ENCODE results near the gene CDYL2. TPM values are rescaled to one million over a fixed set of nuclear protein-coding genes. Genes with fewer than 3 reads are reported as not detected.
A peak's percentile ranks its signal among the peaks of the same experiment; 100 is the strongest.

The CDYL2 gene
- total RNA-seq, 2 donors from 2014 or later: 5.0 to 6.3 TPM

DNA sequence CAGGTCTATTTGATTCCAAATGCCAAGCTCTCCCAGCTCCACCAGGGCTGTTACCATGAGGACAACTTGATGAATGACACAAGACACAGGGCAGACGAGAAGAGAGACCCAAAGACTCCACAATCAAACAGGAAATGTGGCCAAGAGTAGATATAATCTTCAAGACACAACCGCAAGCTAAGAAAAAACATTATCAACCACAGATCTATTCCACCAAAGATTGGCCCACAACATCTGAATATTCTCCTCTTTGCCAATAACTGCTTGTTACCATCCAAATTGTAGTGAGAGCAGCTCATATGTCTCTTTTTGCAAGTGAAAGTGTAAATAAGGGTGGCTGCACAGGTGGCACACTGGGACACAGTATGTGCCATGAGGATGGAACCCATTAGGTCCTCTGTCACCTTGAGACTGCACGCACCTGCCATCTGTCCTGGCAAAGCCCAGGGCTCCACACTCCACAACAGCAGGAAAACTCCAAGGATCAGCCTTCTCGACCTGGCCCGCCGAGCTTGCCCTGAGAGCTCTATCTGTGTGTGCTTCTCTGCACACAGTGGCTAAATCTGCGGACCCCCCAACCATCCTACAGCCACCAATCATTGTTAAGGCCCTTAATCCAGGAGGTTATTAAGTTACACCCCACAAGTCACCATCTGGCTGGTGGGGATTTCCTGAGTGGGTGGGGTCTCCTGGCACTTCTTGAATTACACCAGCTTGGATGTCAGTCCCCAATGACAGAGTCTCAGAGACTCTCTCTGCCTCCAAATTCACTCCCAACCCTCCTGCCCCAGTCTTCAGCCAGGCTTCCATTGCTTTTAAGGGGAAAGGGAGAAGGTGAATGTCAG is 213.1 kb downstream of the CDYL2 start:
- ATAC-seq (no peak), DNase-seq (no peak)

GRCh38 chr16:80587071-80587470 is 217.3 kb downstream of the CDYL2 start:
- ATAC-seq (no peak), DNase-seq (no peak)
- intact Hi-C loops (cut with DNase I, micrococcal nuclease): no loop called here

More for the DNA sequence above, 213.1 kb downstream of the CDYL2 start:
- intact Hi-C loops (cut with DNase I, micrococcal nuclease): no loop called here

DNA sequence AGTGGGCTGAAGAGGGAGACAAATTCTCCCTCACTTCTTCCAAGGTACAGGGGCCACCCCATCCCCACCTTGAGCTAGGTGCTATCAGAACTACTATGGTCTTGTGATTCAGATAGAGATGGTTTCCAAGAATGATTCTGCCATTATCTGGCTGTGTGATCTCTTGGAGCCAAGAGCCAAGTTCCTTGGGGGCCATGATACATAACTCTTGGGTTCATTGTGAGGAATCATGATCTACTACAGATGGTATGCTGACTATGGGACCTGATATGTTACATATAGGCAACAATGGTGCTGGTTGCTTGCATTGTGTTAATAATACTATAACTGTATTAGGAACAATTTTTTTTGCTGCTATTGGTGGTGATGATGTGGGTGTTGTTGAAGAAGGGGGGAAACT is 217.9 kb downstream of the CDYL2 start:
- intact Hi-C loops (cut with DNase I, micrococcal nuclease): no loop called here
- ATAC-seq (no peak), DNase-seq (no peak)

GRCh38 chr16:80585764-80586163 is 218.6 kb downstream of the CDYL2 start:
- DNase-seq (no peak), ATAC-seq (no peak)
- intact Hi-C loops (cut with DNase I, micrococcal nuclease): no loop called here

GRCh38 chr16:80583466-80583865 is 220.9 kb downstream of the CDYL2 start:
- intact Hi-C loops (cut with DNase I, micrococcal nuclease): no loop called here
- no peak for ATAC-seq

DNA sequence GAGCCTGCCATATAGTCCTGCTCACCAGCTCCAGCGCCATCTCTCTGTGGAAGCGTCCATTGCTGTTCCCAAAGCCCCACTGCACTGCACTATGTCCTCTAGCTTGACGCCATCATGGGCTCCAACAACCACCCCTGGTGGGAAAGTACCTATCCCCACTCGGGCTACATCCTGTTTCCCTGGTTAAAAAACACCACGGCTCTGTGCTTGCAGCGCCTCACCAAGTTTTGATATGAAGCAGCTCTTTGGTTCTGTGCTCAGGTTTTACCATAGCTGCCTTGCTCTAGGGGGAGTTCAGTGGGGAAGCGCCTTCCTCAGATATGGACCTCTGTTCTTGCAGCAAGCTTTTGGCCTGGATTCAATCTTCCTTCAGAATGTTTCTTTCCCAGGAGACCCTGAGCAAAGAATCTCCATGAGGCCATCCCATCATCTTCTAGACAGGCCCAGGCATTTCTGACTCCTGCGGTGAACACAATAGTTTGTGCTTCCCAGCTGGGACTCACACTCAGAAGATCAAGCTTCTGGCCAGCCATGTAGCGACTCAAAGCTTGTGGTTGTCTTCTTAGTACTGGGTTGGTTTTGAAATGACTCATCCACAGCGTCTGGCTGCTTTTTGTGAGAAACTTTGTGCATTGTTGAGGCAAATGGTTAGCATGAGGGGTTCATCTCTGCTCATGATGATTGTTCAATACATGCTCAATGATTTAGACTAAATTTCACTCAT is 224.1 kb downstream of the CDYL2 start:
- DNase-seq: no peak
- intact Hi-C loops (cut with DNase I, micrococcal nuclease): no loop called here
- peak; percentile 16 for ATAC-seq

More at GRCh38 chr16:80583466-80583865, 220.9 kb downstream of the CDYL2 start:
- no peak for DNase-seq

- ATAC-seq: no peak
- DNase-seq: no peak
- intact Hi-C loops (cut with DNase I, micrococcal nuclease): no loop called here
These were observed 226.7 kb downstream of the CDYL2 start for GRCh38 chr16:80577485-80578280.

DNA sequence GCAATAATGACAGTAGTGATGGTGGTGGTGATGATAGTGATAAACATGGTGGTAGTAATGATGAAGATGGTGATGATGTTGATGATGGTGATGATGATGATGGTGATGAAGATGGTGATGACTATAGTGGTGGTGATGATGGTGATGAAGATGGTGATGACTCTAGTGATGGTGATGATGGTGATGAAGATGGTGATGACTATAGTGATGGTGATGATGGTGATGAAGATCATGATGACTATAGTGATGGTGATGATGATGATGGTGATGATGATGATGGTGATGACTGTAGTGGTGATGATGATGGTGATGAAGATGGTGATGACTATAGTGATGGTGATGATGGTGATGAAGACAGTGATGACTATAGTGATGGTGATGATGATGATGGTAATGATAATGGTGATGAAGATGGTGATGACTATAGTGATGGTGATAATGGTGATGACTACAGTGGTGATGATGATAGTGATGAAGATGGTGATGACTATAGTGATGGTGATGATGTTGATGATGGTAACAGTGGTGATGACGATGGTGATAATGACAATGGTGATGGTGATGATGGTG is 228.0 kb downstream of the CDYL2 start:
- ATAC-seq: no peak
- no peak for DNase-seq
- intact Hi-C loops (cut with DNase I, micrococcal nuclease): no loop called here

DNA sequence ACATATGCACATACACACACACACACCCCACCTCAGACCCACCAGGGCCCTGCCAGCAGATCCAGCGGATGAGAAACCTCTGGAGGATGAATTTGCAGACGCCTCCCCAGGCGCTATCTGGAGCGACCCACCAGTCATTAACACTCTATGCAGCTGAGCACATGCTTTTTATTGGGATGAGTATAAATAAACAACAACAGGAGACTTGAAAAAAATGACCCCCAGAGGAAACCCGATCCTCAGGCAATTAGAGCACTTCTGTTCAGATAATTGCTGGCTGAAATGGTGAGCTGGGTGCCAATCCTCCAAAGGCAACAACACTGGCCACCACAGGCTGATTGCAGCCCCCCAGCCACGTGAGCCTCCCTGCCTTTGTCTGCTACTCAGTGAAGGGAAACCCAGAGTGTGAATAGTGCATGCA is 230.7 kb downstream of the CDYL2 start:
- ATAC-seq (no peak), DNase-seq (no peak)
- intact Hi-C loops (cut with DNase I, micrococcal nuclease): no loop called here

- DNase-seq (no peak), ATAC-seq (no peak)
- intact Hi-C loops (cut with DNase I, micrococcal nuclease): no loop called here
These were observed 234.3 kb downstream of the CDYL2 start for GRCh38 chr16:80570106-80570478.

GRCh38 chr16:80569440-80570105 is 234.8 kb downstream of the CDYL2 start:
- ATAC-seq (no peak), DNase-seq (no peak)
- intact Hi-C loops (cut with DNase I, micrococcal nuclease): no loop called here

DNA sequence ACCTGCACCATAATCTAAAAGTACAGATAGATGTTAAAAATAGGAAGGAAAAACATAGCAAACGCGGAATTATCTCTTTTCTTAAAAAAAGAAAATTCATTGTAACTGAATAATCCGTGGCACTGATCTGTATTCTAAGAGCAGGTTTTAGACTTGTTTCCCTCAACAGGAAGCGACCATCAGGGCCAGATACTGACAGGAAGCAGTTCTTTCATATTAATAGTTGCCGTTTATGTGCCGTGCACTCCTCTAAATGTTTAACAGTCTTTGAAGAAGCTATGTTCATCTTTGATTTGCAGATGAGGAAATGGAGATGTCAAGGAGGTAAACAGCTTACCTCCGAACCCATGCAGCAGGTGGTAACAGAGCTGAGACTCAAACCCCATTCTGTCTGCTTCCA is 240.0 kb downstream of the CDYL2 start:
- intact Hi-C loops (cut with DNase I, micrococcal nuclease): no loop called here
- no peak for ATAC-seq
- DNase-seq: no peak

GRCh38 chr16:80563066-80563465 is 241.3 kb downstream of the CDYL2 start:
- intact Hi-C loops (cut with DNase I, micrococcal nuclease): no loop called here
- no peak for ATAC-seq
- DNase-seq: no peak

DNA sequence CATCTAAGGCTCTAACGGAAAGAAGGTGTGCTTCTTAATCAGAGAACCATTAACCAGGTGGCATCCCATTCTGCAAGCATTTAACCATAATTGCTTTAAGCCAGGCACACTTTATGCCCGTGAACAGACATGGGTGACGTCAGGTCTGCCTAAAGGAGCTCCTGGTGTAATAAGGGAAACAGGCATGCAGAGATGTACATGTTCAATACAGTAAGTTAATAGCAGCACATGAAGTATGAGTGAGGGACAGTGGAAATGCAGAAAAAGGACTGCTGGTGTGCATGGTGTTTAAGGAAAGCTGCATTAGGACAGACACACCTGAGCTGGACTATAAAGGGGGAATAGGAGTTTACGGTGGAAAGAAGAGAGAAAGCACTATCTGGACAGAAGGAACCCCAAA is 245.0 kb downstream of the CDYL2 start:
- ATAC-seq (no peak), DNase-seq (no peak)
- intact Hi-C loops (cut with DNase I, micrococcal nuclease): no loop called here

GRCh38 chr16:80557037-80557436 is 247.4 kb downstream of the CDYL2 start:
- intact Hi-C loops (cut with DNase I, micrococcal nuclease): no loop called here
- DNase-seq: peak in 1 of 2 donors; percentile 18
- peak; percentile 50 for ATAC-seq

GRCh38 chr16:80556481-80556880 is 247.9 kb downstream of the CDYL2 start:
- ATAC-seq (no peak), DNase-seq (no peak)

DNA sequence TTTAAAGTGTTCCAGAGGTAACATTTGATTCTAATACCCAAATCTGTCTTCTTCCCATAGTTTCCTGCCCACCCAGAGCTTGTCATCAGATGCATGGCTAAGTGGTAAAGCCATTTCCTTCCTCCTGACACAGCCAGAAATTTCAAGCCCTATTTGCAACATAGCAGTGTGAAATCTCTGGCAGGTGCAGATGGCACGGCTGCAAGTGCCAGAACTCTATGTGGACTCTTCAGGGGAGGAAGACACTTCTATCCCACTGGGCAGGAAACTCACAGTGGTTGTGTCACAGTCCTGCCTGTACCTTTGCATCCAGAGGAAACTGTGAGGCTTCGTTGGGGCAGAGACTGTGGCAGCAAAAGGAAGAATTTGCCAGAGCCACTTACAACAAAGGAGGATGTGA is 250.4 kb downstream of the CDYL2 start:
- DNase-seq (no peak), ATAC-seq (no peak)
- intact Hi-C loops (cut with DNase I, micrococcal nuclease): no loop called here

More at GRCh38 chr16:80556481-80556880, 247.9 kb downstream of the CDYL2 start:
- intact Hi-C loops (cut with DNase I, micrococcal nuclease): no loop called here

DNA sequence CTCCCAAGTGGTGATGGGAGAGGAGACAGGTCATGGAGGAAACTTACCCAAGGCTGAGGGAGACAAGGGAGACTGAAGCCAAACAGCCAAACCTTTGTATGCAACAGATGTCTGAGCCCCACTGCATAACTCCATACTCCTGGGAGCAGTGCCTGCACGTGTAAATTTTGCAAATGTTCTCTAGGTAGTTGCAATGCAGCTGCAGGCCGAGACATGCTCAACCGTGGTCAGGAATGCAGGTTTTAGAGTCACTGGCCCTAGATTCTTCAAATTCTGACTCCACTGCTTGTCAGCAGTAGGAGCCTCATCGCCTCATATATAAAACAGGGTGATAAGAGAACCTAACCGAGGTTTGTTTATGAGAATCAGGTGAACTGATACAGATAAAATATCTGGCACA is 252.1 kb downstream of the CDYL2 start:
- DNase-seq: no peak
- no peak for ATAC-seq
- intact Hi-C loops (cut with DNase I, micrococcal nuclease): no loop called here

All from left colon (tissue), 2 donors.